GM12873 (cell line): ENCODE data around the gene MDGA2.

Experiments
- TF ChIP-seq, protein P1 (sequence below): IDR thresholded peaks from 2 replicates; pipeline ENCODE4 v1.5.1; 2012; ENCODE audit warnings: low read depth, mild to moderate bottlenecking, moderate library complexity, low read length, control low read depth; ENCODE audit not compliant: insufficient read depth; ENCODE audit errors: missing control alignments

The MDGA2 gene

GRCh38 chr14:47270715-47271114, 404.7 kb downstream of the MDGA2 start:
- TF ChIP-seq, protein P1, sequence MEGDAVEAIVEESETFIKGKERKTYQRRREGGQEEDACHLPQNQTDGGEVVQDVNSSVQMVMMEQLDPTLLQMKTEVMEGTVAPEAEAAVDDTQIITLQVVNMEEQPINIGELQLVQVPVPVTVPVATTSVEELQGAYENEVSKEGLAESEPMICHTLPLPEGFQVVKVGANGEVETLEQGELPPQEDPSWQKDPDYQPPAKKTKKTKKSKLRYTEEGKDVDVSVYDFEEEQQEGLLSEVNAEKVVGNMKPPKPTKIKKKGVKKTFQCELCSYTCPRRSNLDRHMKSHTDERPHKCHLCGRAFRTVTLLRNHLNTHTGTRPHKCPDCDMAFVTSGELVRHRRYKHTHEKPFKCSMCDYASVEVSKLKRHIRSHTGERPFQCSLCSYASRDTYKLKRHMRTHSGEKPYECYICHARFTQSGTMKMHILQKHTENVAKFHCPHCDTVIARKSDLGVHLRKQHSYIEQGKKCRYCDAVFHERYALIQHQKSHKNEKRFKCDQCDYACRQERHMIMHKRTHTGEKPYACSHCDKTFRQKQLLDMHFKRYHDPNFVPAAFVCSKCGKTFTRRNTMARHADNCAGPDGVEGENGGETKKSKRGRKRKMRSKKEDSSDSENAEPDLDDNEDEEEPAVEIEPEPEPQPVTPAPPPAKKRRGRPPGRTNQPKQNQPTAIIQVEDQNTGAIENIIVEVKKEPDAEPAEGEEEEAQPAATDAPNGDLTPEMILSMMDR = no peak

GRCh38 chr14:47269756-47270492, 405.5 kb downstream of the MDGA2 start:
- TF ChIP-seq, protein P1 = no peak

- TF ChIP-seq, protein P1 = no peak
These were observed 410.6 kb downstream of the MDGA2 start for GRCh38 chr14:47264842-47265241.

DNA sequence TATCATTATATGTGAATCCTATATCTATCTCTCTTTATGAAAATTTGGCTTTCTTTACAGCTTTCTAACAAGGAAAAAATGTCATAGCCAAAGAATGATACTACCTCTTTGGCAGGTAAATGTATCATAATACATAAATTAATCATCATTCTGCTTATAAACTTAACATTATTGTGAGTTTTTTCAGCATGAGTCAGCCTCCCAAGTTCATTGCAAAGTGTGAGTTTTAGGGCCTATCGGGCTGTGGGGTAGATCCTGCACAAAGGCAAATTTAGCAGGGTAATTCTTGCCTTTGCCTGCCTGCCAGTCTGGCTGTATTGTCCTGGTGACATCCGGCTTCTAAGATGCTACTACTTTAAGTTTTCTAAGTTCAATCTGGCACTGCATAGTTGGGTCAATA, 412.6 kb downstream of the MDGA2 start:
- TF ChIP-seq, protein P1 = no peak

DNA sequence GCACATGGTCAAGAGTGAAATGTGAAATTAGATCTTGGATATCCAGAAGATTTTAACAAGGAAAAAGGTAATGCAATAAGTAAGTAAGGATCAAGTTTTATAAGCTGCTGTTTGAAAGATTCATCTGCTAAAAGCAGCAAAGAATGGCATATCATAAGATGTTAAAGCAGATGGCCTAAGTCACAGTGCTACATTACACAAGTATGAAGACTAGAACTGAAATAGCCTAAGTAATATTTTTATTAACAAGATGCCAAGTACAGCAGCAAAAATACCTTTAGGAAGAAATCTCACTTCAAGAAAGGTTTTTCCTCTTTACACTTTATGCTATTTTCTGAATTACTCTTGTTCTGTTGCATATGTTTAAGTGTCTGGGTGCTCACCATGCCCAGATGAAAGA, 414.1 kb downstream of the MDGA2 start:
- TF ChIP-seq, protein P1 = no peak

DNA sequence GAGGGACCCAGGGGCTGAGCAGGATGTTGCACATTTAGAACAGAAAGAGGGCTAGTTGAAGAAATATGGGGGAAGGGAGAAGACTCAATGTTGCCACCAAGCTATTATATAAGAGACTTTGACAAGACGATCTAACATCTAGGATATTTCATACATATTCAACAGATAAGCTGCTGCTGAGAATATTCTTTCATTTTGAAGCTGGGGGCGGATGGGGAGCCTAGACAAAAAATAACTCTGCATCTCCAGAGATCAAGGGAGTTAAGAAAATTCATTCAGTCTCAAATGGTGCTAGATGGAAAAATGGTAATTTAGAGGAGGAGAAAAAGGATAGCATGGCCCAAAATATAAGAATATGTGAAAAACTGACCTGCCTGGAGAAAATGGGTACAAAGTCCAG, 415.6 kb downstream of the MDGA2 start:
- TF ChIP-seq, protein P1 = no peak

DNA sequence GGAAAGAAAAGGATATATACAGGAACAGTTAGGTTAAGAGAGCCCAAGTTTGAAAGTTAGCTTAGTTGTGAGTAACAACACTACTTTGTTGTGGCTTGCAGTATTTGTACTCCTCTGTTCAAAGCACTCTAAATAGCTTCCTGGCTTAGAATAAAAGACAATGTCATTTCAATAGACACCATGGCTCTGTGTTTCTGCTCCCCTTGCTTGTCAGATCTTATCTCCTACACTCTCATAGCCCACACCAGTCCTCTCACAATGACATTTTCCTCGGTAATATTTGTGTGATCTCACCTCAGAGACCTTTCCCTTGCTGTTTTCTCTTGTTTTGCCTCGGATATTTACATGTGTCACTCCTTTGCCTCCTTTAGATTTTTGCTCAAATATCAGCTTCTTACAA, 418.4 kb downstream of the MDGA2 start:
- TF ChIP-seq, protein P1 = no peak

GRCh38 chr14:47252802-47253201, 422.6 kb downstream of the MDGA2 start:
- TF ChIP-seq, protein P1 = no peak
